T-helper 17 cell (primary cell): ENCODE measurements around the gene TCAP. TPM values are rescaled to one million over a fixed set of nuclear protein-coding genes. Genes with fewer than 3 reads are reported as not detected.
"Not testable (repeated sequence)": the region's sequence is repeated elsewhere in the genome, so short reads cannot be mapped to it uniquely, and the experiment has no call there.

ENCODE experiments used
- ATAC-seq: fragments of 150-1000 bp; cut with Tn5 transposase; 2 replicates; pipeline ENCODE4 v1.10.0; 2021; ENCODE audit warnings: mild to moderate bottlenecking, moderate library complexity
- DNase-seq, 3 donors: peaks; one replicate each; pipeline versions ENCODE4 v3.0.0 to v3.0.0-alpha.2; 2020 to 2021
- H3K9me3 ChIP-seq: one replicate; pipeline ENCODE4 v1.7.0; 2013; ENCODE audit warnings: low read length, mild to moderate bottlenecking; ENCODE audit not compliant: control insufficient read depth, poor library complexity, severe bottlenecking
- H3K27ac Mint-ChIP-seq: one replicate; pipeline ENCODE4 v1.8.0; 2022; ENCODE audit warnings: mild to moderate bottlenecking, moderate library complexity, mixed read lengths
- H3K27me3 Mint-ChIP-seq: one replicate; pipeline ENCODE4 v1.8.0; 2022; ENCODE audit warnings: mixed read lengths
- H3K36me3 Mint-ChIP-seq: one replicate; pipeline ENCODE4 v1.8.0; 2022; ENCODE audit warnings: low read depth, mixed read lengths
- H3K4me1 Mint-ChIP-seq: one replicate; pipeline ENCODE4 v1.8.0; 2022; ENCODE audit warnings: mild to moderate bottlenecking, mixed read lengths
- H3K4me3 Mint-ChIP-seq: one replicate; pipeline ENCODE4 v1.8.0; 2022; ENCODE audit warnings: mild to moderate bottlenecking, moderate library complexity, mixed read lengths
- total RNA-seq, 4 donors: library from RNA in 2 of 4; stranded (reverse) in 2 of 4; gene quantifications; one replicate each; pipeline ENCODE4 v1.2.3 and lab custom pipeline; 2022 to 2026

The TCAP gene
- total RNA-seq, 2 donors from 2014 or later = 1.5 to 3.1 TPM

DNA sequence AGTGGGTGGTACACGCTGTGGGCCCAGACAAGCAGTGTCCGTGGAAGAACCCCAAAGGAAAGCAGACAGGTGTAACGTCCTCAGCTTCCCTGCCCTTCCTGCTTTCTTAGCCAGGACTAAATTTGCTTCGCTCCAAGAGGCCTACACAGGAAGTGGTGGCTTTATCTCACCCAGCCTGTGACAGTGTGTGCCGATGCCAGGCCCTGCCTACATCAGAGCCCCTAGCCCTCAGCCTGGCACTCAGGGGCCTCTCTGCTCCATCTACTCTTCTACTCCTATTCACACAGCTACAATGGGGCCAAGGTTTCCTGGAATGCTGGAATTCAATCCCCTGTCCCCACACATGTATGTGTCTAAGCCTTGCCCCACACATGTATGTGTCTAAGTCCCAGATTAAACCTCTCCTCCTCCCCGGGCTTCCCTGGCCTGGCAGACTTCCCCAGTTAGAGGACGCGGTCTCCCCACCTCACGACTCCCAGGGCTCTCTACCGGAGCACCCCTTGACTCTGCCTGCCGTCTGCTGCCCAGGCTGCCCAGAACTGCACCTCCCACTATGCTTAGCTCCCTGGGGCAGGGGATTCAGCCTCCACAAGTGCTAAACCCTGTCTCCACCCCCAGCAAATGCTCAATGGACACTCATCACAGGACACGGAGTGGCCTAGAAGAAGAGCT lies 14.5 kb downstream of the TCAP start:
- Mint-ChIP-seq H3K36me3 (peaks cover 9% of the 10 kb centered on the region), H3K4me1 (peaks cover 35% of the 10 kb centered on the region), H3K27me3 (no peaks in the 10 kb centered on the region), H3K4me3 (peak overlapping the region; percentile 73), H3K27ac (peak overlapping the region; percentile 98)
- DNase-seq (no peak), ATAC-seq (peak; percentile 84)
- no peaks in the 10 kb centered on the region for H3K9me3 ChIP-seq

GRCh38 chr17:39683295-39683939 lies 18.3 kb downstream of the TCAP start:
- H3K27me3 Mint-ChIP-seq = no peaks in the 10 kb centered on the region
- no peak for DNase-seq
- H3K27ac Mint-ChIP-seq = no peak overlapping the region
- no peak for ATAC-seq
- H3K9me3 ChIP-seq = no peaks in the 10 kb centered on the region
- peaks cover 30% of the 10 kb centered on the region for H3K4me1 Mint-ChIP-seq
- peaks cover 12% of the 10 kb centered on the region for H3K36me3 Mint-ChIP-seq
- no peak overlapping the region for H3K4me3 Mint-ChIP-seq

DNA sequence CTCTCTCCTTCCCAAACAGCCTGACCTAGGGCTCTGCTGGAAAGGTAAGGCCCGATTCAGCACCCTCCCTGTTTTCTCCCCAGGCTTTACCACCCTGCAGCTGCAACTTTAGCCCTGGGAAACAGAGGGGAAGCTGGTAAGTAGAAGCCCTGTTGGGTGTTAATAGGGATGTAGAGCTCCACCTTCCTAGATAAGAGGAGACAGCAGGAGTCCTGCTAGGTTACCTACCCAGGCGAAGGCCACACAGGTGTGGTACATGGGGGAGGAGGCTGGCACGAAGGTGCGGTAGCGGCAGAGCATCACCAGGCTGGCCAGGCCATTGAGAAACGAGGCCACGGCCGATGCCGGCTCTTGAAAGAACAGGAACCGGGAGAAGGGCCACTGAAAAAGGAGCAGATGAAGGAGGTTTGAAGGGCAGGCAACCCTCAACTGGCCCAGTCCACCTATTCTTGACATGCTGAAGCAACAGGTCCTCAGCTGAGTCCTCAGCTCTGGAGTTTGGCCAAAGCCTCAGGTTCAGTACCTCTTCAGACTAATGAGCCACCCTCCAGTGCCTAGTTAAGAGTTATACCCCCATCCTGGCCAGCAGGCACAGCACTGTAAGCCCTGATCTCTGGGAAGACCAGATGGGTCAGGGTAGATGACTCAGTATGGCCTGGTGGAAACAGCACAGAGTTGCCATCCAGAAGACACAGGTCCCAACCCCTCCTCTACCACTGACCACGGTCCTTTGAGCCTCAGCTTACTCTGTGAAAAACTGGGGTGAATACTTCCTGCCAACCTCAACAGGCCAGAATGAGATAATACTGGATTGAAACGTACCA lies 19.4 kb downstream of the TCAP start:
- ATAC-seq (no peak), DNase-seq (no peak)
- Mint-ChIP-seq H3K27ac (no peak overlapping the region), H3K4me3 (no peak overlapping the region), H3K27me3 (no peaks in the 10 kb centered on the region), H3K4me1 (peaks cover 26% of the 10 kb centered on the region), H3K36me3 (peaks cover 12% of the 10 kb centered on the region)
- H3K9me3 ChIP-seq = no peaks in the 10 kb centered on the region

GRCh38 chr17:39687101-39687545 lies 22.0 kb downstream of the TCAP start:
- Mint-ChIP-seq H3K27ac (peak overlapping the region; percentile 87), H3K36me3 (peaks cover 12% of the 10 kb centered on the region), H3K4me1 (peaks cover 13% of the 10 kb centered on the region), H3K27me3 (no peaks in the 10 kb centered on the region), H3K4me3 (peak overlapping the region; percentile 91)
- no peak for DNase-seq
- no peak for ATAC-seq
- H3K9me3 ChIP-seq = no peaks in the 10 kb centered on the region

- Mint-ChIP-seq H3K27ac (peak within 1 kb of the TSS; percentile 87), H3K36me3 (peaks cover 12% of the 10 kb centered on the region), H3K4me1 (peaks cover 13% of the 10 kb centered on the region), H3K27me3 (no peaks in the 10 kb centered on the region), H3K4me3 (peak within 1 kb of the TSS; percentile 91)
- DNase-seq (peak; percentile 54 to 68 (median 63)), ATAC-seq (peak; percentile 90)
- no peaks in the 10 kb centered on the region for H3K9me3 ChIP-seq
Observed at GRCh38 chr17:39687546-39688474, 22.7 kb downstream of the TCAP start, which contains the start of gene PGAP3. Gene PGAP3, minus strand, starts transcription at chr17:39688057. Its CDS starts 43 bp downstream, at chr17:39688014.

DNA sequence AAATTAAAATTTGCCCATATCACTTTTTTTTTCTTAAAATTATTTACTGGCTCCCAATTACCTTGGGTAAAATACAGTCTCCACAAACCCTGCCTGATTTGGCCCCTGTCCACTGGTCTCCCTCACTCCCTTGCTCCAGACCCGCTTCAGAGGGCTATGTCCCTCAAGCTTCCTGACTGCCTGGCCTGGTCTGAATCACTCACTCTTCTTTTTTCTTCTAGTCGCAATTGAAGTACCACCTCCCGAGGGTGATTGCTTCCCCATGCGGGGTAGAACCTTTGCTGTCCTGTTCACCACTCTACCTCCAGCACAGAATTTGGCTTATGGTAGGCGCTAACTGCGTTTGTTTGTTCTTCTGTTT lies 23.3 kb downstream of the TCAP start:
- ATAC-seq (no peak), DNase-seq (no peak)
- H3K9me3 ChIP-seq = no peaks in the 10 kb centered on the region
- Mint-ChIP-seq H3K27me3 (no peaks in the 10 kb centered on the region), H3K36me3 (peaks cover 8% of the 10 kb centered on the region), H3K27ac (peak overlapping the region; percentile 87), H3K4me1 (peaks cover 13% of the 10 kb centered on the region), H3K4me3 (peak overlapping the region; percentile 91)

DNA sequence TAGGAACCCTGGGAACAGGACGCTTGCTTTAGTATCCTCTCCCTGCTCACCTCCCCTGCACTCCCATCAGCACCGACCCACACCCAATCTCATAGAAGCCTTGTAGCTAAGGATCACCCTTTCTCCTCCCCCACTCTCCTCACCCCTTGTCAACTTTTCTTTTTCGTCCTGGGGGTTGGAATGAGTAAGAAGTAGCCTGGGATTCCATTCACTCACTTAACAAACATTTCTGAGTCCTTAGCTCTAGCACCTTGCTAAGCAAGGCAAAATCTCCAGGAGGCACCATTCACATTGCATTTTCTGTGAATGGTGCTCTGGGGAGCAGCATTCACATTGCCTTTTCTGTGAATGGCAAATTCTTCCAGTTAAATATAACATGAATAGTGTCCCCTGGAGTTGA lies 23.8 kb downstream of the TCAP start:
- H3K27ac Mint-ChIP-seq = peak overlapping the region; percentile 87
- H3K4me1 Mint-ChIP-seq = peaks cover 13% of the 10 kb centered on the region
- H3K36me3 Mint-ChIP-seq = peaks cover 8% of the 10 kb centered on the region
- H3K4me3 Mint-ChIP-seq = peak overlapping the region; percentile 91
- no peaks in the 10 kb centered on the region for H3K9me3 ChIP-seq
- H3K27me3 Mint-ChIP-seq = no peaks in the 10 kb centered on the region
- DNase-seq (no peak), ATAC-seq (no peak)

GRCh38 chr17:39694593-39694992 lies 29.4 kb downstream of the TCAP start:
- Mint-ChIP-seq H3K4me3 (no peak overlapping the region), H3K4me1 (peaks cover 2% of the 10 kb centered on the region), H3K27ac (no peak overlapping the region), H3K27me3 (peaks cover 22% of the 10 kb centered on the region), H3K36me3 (peaks cover 6% of the 10 kb centered on the region)
- DNase-seq (no peak), ATAC-seq (no peak)
- no peaks in the 10 kb centered on the region for H3K9me3 ChIP-seq

- Mint-ChIP-seq H3K36me3 (peaks cover 6% of the 10 kb centered on the region), H3K27ac (no peak overlapping the region), H3K27me3 (peaks cover 25% of the 10 kb centered on the region), H3K4me1 (peaks cover 3% of the 10 kb centered on the region), H3K4me3 (no peak overlapping the region)
- no peaks in the 10 kb centered on the region for H3K9me3 ChIP-seq
- ATAC-seq = no peak
- DNase-seq = no peak
Observed at GRCh38 chr17:39695089-39695474, 29.9 kb downstream of the TCAP start.

- H3K27me3 Mint-ChIP-seq = peaks cover 36% of the 10 kb centered on the region
- DNase-seq = no peak
- H3K9me3 ChIP-seq = no peaks in the 10 kb centered on the region
- H3K27ac Mint-ChIP-seq = no peak overlapping the region
- H3K4me3 Mint-ChIP-seq = no peak overlapping the region
- ATAC-seq = no peak
- peaks cover 3% of the 10 kb centered on the region for H3K4me1 Mint-ChIP-seq
- H3K36me3 Mint-ChIP-seq = peaks cover 8% of the 10 kb centered on the region
Observed at GRCh38 chr17:39696731-39697130, 31.6 kb downstream of the TCAP start.

DNA sequence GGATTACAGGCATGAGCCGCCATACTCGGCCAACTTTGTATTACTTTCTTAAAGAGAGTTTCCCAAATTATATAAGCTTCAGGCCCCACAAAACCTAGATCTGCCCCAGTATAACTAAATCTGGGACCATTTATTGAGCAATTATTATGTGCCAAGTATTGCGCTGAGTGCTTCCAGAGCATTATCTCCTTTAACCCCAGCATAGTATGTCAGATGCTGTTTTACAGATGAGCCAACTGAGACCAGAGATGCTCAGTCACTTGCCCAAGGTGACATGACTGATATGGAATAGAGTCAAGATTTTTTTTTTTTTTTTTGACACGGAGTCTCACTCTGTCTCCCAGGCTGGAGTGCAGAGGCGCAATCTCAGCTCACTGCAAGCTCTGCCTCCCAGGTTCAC lies 32.8 kb downstream of the TCAP start:
- Mint-ChIP-seq H3K27ac (no peak overlapping the region), H3K4me1 (peaks cover 3% of the 10 kb centered on the region), H3K4me3 (no peak overlapping the region), H3K27me3 (peaks cover 37% of the 10 kb centered on the region), H3K36me3 (peaks cover 8% of the 10 kb centered on the region)
- no peaks in the 10 kb centered on the region for H3K9me3 ChIP-seq
- no peak for ATAC-seq
- DNase-seq = no peak

GRCh38 chr17:39699157-39699817 lies 34.1 kb downstream of the TCAP start:
- not testable (repeated sequence) for H3K9me3 ChIP-seq, ATAC-seq, DNase-seq, H3K4me1 Mint-ChIP-seq
- Mint-ChIP-seq H3K27ac (peak overlapping the region; percentile 29), H3K4me3 (peak overlapping the region; percentile 64), H3K36me3 (peaks cover 11% of the 10 kb centered on the region), H3K27me3 (peaks cover 37% of the 10 kb centered on the region)
